ENCODE measurements around the gene GLT1D1.

GRCh38 chr12:129016159-129016558 is 162.9 kb downstream of the GLT1D1 start:
- no peak for TF ChIP-seq CTCF (IDR thresholded peaks at IDR 0.05 in 2 of 3, conservative IDR thresholded peaks at IDR 0.05 in 1 of 3; ENCODE audit: borderline replicate concordance in 1 of 3, insufficient read depth in 1 of 3, low read depth in 2 of 3, low read length in 2 of 3)
- TF ChIP-seq SRF (IDR thresholded peaks at IDR 0.05; ENCODE audit: low read depth), result no peak
- no peak for TF ChIP-seq ZNF274 (IDR thresholded peaks at IDR 0.05; ENCODE audit: low read depth, low read length)
